NCI-H146 treated with DMSO at 0.1 percent for 48 hours (cell line): ENCODE data around the gene TMEM108.
A peak's percentile ranks its signal among the peaks of the same experiment; 100 is the strongest.

Experiments used
- DNase-seq: peaks from one replicate; lab custom pipeline; 2025; ENCODE audit not compliant: unreplicated experiment; lab: John Stamatoyannopoulos, UW

TMEM108 gene

GRCh38 chr3:133159498-133160475 is 121.6 kb downstream of the TMEM108 start:
- DNase-seq = no peak

- DNase-seq = no peak
Measured at GRCh38 chr3:133161656-133162055, 123.5 kb downstream of the TMEM108 start.

GRCh38 chr3:133162265-133162664 is 124.1 kb downstream of the TMEM108 start:
- DNase-seq = no peak

- no peak for DNase-seq
Measured at GRCh38 chr3:133162670-133163305, 124.6 kb downstream of the TMEM108 start.

GRCh38 chr3:133167340-133168024 is 129.3 kb downstream of the TMEM108 start:
- no peak for DNase-seq

GRCh38 chr3:133168025-133168401 is 129.8 kb downstream of the TMEM108 start:
- no peak for DNase-seq

GRCh38 chr3:133169331-133170068 is 131.3 kb downstream of the TMEM108 start:
- peak; percentile 97 for DNase-seq

- DNase-seq = no peak
Measured at GRCh38 chr3:133171831-133172230, 133.6 kb downstream of the TMEM108 start.

GRCh38 chr3:133181392-133182150 is 143.4 kb downstream of the TMEM108 start:
- no peak for DNase-seq

GRCh38 chr3:133187870-133188379 is 149.7 kb downstream of the TMEM108 start:
- no peak for DNase-seq

- peak; percentile 82 for DNase-seq
Measured at GRCh38 chr3:133188996-133189395, 150.8 kb downstream of the TMEM108 start.

GRCh38 chr3:133189893-133190292 is 151.7 kb downstream of the TMEM108 start:
- no peak for DNase-seq

- no peak for DNase-seq
Measured at GRCh38 chr3:133191818-133192217, 153.6 kb downstream of the TMEM108 start.

GRCh38 chr3:133192363-133192945 is 154.3 kb downstream of the TMEM108 start:
- DNase-seq = peak; percentile 10

GRCh38 chr3:133192967-133193366 is 154.8 kb downstream of the TMEM108 start:
- no peak for DNase-seq

GRCh38 chr3:133196527-133196926 is 158.3 kb downstream of the TMEM108 start:
- DNase-seq = no peak

GRCh38 chr3:133197619-133198018 is 159.4 kb downstream of the TMEM108 start:
- DNase-seq = no peak

- DNase-seq = no peak
Measured at GRCh38 chr3:133206921-133207320, 168.7 kb downstream of the TMEM108 start.

GRCh38 chr3:133208184-133208583 is 170.0 kb downstream of the TMEM108 start:
- DNase-seq = peak; percentile 79
